ENCODE measurements around the gene TPCN1. TPM values are rescaled to one million over a fixed set of nuclear protein-coding genes. Genes with fewer than 3 reads are reported as not detected.
A peak's percentile ranks its signal among the peaks of the same experiment; 100 is the strongest.

The TPCN1 gene
- total and polyA plus RNA-seq, 10 donors = 15.5 to 90.1 (median 46.7) TPM

- no peak for DNase-seq
- no peak for TF ChIP-seq POLR2AphosphoS5 (IDR thresholded peaks at IDR 0.05)
- Histone ChIP-seq H3K9me3 (no peaks in the 10 kb centered on the region), H3K4me3 (no peak overlapping the region), H3K4me1 (peaks cover 0 to 20% (median 10%) of the 10 kb centered on the region in 6 donors), H3K36me3 (no peaks in the 10 kb centered on the region), H3K27ac (no peak overlapping the region), H3K27me3 (replicated peaks in 1 of 7) (no peaks in the 10 kb centered on the region)
- 95 to 98% (median 96%) methylated on average over 5 of the region's 5 CpGs for WGBS, 5 donors
- intact Hi-C loops (cut with DNase I; ENCODE audit: low total_unique reads) = no loop called here
These were observed 118.3 kb downstream of the TPCN1 start for GRCh38 chr12:113339540-113339939.

DNA sequence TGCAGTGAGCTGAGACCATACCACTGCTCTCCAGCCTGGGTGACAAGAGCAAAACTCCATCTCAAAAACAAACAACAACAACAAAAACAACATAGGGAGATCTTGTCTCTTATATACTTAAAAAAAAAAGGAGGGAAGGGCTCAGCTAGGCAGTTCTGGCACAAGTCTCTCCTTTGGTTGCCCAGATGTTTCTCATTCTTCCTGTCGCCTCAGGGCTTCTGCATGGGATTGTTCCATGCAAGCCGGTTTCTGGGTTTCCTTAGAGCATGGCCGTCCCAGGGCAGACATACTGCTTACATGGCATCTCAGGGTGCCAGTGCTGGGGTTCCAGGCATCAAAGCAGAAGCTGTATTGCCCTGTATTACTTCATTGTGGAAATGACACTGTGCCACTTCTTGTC lies 118.8 kb downstream of the TPCN1 start:
- no peaks in the 10 kb centered on the region for H3K36me3 ChIP-seq
- DNase-seq = no peak
- H3K27me3 ChIP-seq (replicated peaks in 1 of 7) = no peaks in the 10 kb centered on the region
- no peak overlapping the region for H3K27ac ChIP-seq
- intact Hi-C loops (cut with DNase I; ENCODE audit: low total_unique reads) = no loop called here
- H3K4me1 ChIP-seq = peaks cover 0 to 17% (median 9%) of the 10 kb centered on the region in 6 donors
- H3K4me3 ChIP-seq = no peak overlapping the region
- WGBS, 5 donors = 74 to 89% (median 84%) methylated on average over 3 of the region's 3 CpGs
- H3K9me3 ChIP-seq = no peaks in the 10 kb centered on the region
- TF ChIP-seq, protein P1, sequence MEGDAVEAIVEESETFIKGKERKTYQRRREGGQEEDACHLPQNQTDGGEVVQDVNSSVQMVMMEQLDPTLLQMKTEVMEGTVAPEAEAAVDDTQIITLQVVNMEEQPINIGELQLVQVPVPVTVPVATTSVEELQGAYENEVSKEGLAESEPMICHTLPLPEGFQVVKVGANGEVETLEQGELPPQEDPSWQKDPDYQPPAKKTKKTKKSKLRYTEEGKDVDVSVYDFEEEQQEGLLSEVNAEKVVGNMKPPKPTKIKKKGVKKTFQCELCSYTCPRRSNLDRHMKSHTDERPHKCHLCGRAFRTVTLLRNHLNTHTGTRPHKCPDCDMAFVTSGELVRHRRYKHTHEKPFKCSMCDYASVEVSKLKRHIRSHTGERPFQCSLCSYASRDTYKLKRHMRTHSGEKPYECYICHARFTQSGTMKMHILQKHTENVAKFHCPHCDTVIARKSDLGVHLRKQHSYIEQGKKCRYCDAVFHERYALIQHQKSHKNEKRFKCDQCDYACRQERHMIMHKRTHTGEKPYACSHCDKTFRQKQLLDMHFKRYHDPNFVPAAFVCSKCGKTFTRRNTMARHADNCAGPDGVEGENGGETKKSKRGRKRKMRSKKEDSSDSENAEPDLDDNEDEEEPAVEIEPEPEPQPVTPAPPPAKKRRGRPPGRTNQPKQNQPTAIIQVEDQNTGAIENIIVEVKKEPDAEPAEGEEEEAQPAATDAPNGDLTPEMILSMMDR (IDR thresholded peaks at IDR 0.05 in 8 of 11, conservative IDR thresholded peaks at IDR 0.05 in 3 of 11) = no peak
- no peak for TF ChIP-seq POLR2AphosphoS5 (IDR thresholded peaks at IDR 0.05)
- TF ChIP-seq POLR2A (IDR thresholded peaks at IDR 0.05) = no peak

DNA sequence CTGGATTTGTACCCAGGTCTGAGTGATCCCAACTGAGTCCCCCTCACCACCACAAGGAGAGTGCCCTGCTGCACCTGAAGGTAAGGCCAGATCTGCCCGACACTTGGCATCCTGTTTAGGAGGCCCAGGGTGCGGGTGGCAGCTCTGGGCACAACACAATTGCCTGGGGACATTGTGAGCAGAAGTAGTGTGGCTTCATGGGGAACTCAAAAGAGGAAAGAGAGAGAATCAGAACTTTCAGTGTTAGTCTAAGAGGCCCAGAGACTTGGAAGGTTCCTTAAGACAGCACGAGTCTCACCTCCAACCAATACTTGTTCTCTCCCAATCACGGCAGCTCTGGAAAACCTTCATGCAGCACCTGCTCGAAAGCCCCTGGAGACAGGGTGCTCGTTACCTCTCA lies 120.3 kb downstream of the TPCN1 start:
- TF ChIP-seq, protein P1 (IDR thresholded peaks at IDR 0.05 in 8 of 11, conservative IDR thresholded peaks at IDR 0.05 in 3 of 11) = no peak
- TF ChIP-seq POLR2A (IDR thresholded peaks at IDR 0.05) (no peak), POLR2AphosphoS5 (IDR thresholded peaks at IDR 0.05) (no peak)

DNA sequence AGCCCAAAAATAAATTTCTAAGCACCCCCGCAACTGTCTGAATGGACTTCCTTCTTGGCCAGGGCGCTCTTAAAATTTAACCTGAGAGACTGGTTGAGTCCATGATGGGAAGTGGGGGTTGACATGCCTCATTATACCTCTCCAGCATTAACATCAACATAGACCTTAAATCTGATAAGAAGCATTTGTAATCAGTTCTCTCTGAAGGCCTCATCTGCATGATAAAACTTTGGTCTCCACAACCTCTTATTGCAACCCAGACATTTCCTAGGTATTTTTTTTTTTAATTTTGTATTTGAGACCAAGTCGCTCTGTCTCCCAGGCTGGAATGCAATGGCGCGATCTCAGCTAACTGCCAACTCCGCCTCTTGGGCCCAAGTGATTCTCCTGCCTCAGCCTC lies 124.1 kb downstream of the TPCN1 start:
- peaks cover 0 to 6% (median 0%) of the 10 kb centered on the region in 6 donors for H3K4me1 ChIP-seq
- H3K27ac ChIP-seq = no peak overlapping the region
- intact Hi-C loops (cut with DNase I; ENCODE audit: low total_unique reads) = no loop called here
- H3K4me3 ChIP-seq = no peak overlapping the region
- WGBS, 5 donors = 89 to 99% (median 97%) methylated on average over 6 of the region's 6 CpGs
- no peaks in the 10 kb centered on the region for H3K36me3 ChIP-seq
- peaks cover 0 to 9% (median 0%) of the 10 kb centered on the region in 7 donors for H3K27me3 ChIP-seq (replicated peaks in 1 of 7)
- no peak for DNase-seq
- TF ChIP-seq, protein P1 (IDR thresholded peaks at IDR 0.05 in 8 of 11, conservative IDR thresholded peaks at IDR 0.05 in 3 of 11) = no peak
- TF ChIP-seq POLR2AphosphoS5 (IDR thresholded peaks at IDR 0.05) = no peak
- no peak for TF ChIP-seq POLR2A (IDR thresholded peaks at IDR 0.05)
- no peaks in the 10 kb centered on the region for H3K9me3 ChIP-seq

More for the DNA sequence above, 120.3 kb downstream of the TPCN1 start:
- no peaks in the 10 kb centered on the region for H3K9me3 ChIP-seq
- H3K36me3 ChIP-seq = no peaks in the 10 kb centered on the region
- WGBS, 5 donors = 60 to 82% (median 75%) methylated on average over 6 of the region's 6 CpGs
- intact Hi-C loops (cut with DNase I; ENCODE audit: low total_unique reads) = no loop called here
- H3K4me1 ChIP-seq = peaks cover 0 to 6% (median 0%) of the 10 kb centered on the region in 6 donors
- H3K27me3 ChIP-seq (replicated peaks in 1 of 7) = no peaks in the 10 kb centered on the region
- no peak for DNase-seq
- no peak overlapping the region for H3K4me3 ChIP-seq
- H3K27ac ChIP-seq = peak overlapping the region in 3 of 8 donors; percentile 35 to 56 (median 37)

DNA sequence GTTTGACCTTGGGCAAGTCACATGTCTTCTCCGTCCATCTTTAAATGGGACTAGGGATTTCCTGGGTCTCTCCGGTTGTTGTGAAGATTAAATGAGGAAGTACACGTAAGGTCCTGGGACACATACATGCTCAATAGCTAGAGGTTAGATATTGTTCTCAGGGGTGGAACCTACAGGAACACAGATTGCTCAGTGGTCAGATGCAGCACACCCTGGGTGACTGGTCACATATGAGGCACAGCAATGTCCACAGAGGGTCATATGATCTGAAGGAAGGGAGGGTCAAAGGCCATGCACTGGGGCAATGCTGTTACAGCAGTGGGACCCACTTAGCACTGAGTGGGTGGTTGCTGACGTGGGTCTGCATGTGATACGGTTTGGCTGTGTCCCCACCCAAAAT lies 125.1 kb downstream of the TPCN1 start:
- TF ChIP-seq POLR2A (IDR thresholded peaks at IDR 0.05) (no peak), POLR2AphosphoS5 (IDR thresholded peaks at IDR 0.05) (no peak)
- TF ChIP-seq, protein P1 (IDR thresholded peaks at IDR 0.05 in 8 of 11, conservative IDR thresholded peaks at IDR 0.05 in 3 of 11) = no peak
- WGBS, 5 donors = 56 to 81% (median 73%) methylated on average over 5 of the region's 5 CpGs
- H3K27me3 ChIP-seq (replicated peaks in 1 of 7) = peaks cover 0 to 9% (median 0%) of the 10 kb centered on the region in 7 donors
- no peak overlapping the region for H3K4me3 ChIP-seq
- intact Hi-C loops (cut with DNase I; ENCODE audit: low total_unique reads) = no loop called here
- H3K9me3 ChIP-seq = no peaks in the 10 kb centered on the region
- no peak overlapping the region for H3K27ac ChIP-seq
- DNase-seq = no peak
- H3K4me1 ChIP-seq = peaks cover 0 to 6% (median 0%) of the 10 kb centered on the region in 6 donors
- no peaks in the 10 kb centered on the region for H3K36me3 ChIP-seq

Measured in spleen (tissue), 11 donors.